Neural crest cell (in vitro differentiated cells): ENCODE results near the gene ARVCF. TPM values are rescaled to one million over a fixed set of nuclear protein-coding genes. Genes with fewer than 3 reads are reported as not detected.

Experiments
- DNase-seq: peaks from one replicate; pipeline ENCODE4 v3.0.0; 2021; ENCODE audit warnings: low read depth, mixed read lengths, low spot score
- H3K27ac Mint-ChIP-seq: one replicate; pipeline ENCODE4 v1.8.0; 2021; ENCODE audit warnings: mild to moderate bottlenecking, mixed read lengths; ENCODE audit not compliant: unreplicated experiment
- H3K27me3 Mint-ChIP-seq: 2 replicates; pipeline ENCODE4 v1.8.0; 2021; ENCODE audit warnings: low read depth, mild to moderate bottlenecking, mixed read lengths
- H3K36me3 Mint-ChIP-seq: 2 replicates; pipeline ENCODE4 v1.8.0; 2021; ENCODE audit warnings: low read depth, mild to moderate bottlenecking, mixed read lengths
- H3K4me1 Mint-ChIP-seq: 2 replicates; pipeline ENCODE4 v1.8.0; 2021; ENCODE audit warnings: mixed read lengths
- H3K4me3 Mint-ChIP-seq: one replicate; pipeline ENCODE4 v1.8.0; 2021; ENCODE audit warnings: mild to moderate bottlenecking, mixed read lengths
- H3K9me3 Mint-ChIP-seq: 2 replicates; pipeline ENCODE4 v1.8.0; 2021; ENCODE audit warnings: mixed read lengths
- CTCF ChIP-seq: fragments of 200-600 bp; sonication (generic); conservative IDR thresholded peaks from 2 replicates; pipeline ENCODE4 v1.5.0; 2021; ENCODE audit warnings: antibody characterized with exemption, mild to moderate bottlenecking
- total RNA-seq: library from RNA; stranded (reverse); gene quantifications from 2 replicates; pipeline ENCODE4 v1.2.1, GENCODE V29; 2021

ARVCF gene
- total RNA-seq, 1 donor from 2014 or later, result 105 TPM

- Mint-ChIP-seq H3K27ac (no peak overlapping the region), H3K4me1 (peaks cover 8% of the 10 kb centered on the region), H3K27me3 (no peaks in the 10 kb centered on the region), H3K36me3 (no peaks in the 10 kb centered on the region), H3K9me3 (peaks cover 3% of the 10 kb centered on the region), H3K4me3 (peak overlapping the region; percentile 31)
- TF ChIP-seq CTCF, result no peak
- DNase-seq, result no peak
Measured at GRCh38 chr22:19990609-19991394, 25.8 kb downstream of the ARVCF start.

DNA sequence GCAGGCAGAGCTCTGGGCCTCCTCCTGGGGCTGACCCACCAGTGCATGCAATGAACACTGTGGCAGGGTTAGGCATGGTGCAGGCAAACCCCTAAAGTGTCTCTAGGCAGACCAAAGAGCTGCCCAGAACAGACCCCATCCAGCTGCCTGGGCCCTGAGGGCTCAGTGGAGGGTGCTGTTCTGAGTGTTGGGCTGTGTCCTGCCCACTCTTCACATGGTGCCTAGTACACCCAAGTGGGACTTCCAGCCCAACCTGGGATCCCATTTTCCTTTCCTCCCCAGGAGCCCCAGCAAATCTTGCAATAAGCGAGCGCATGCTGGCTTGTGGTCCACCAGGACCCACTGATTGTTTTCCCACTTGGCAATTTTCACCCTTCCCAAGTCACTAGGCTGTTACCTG is 26.4 kb downstream of the ARVCF start:
- no peak for TF ChIP-seq CTCF
- Mint-ChIP-seq H3K4me3 (peak overlapping the region; percentile 31), H3K4me1 (peaks cover 12% of the 10 kb centered on the region), H3K27me3 (no peaks in the 10 kb centered on the region), H3K36me3 (no peaks in the 10 kb centered on the region), H3K9me3 (peaks cover 3% of the 10 kb centered on the region), H3K27ac (no peak overlapping the region)
- no peak for DNase-seq

- H3K36me3 Mint-ChIP-seq, result no peaks in the 10 kb centered on the region
- H3K27ac Mint-ChIP-seq, result no peak overlapping the region
- H3K9me3 Mint-ChIP-seq, result peaks cover under 1% of the 10 kb centered on the region
- peak overlapping the region; percentile 74 for H3K4me3 Mint-ChIP-seq
- TF ChIP-seq CTCF, result no peak
- no peak for DNase-seq
- no peaks in the 10 kb centered on the region for H3K27me3 Mint-ChIP-seq
- peaks cover 13% of the 10 kb centered on the region for H3K4me1 Mint-ChIP-seq
Measured at GRCh38 chr22:19989725-19990067, 26.9 kb downstream of the ARVCF start.

- no peak for DNase-seq
- no peak for TF ChIP-seq CTCF
- Mint-ChIP-seq H3K27ac (peak overlapping the region; percentile 57), H3K4me1 (peaks cover 17% of the 10 kb centered on the region), H3K27me3 (no peaks in the 10 kb centered on the region), H3K36me3 (no peaks in the 10 kb centered on the region), H3K4me3 (peak overlapping the region; percentile 41), H3K9me3 (no peaks in the 10 kb centered on the region)
Measured at GRCh38 chr22:19988965-19989724, 27.5 kb downstream of the ARVCF start.

DNA sequence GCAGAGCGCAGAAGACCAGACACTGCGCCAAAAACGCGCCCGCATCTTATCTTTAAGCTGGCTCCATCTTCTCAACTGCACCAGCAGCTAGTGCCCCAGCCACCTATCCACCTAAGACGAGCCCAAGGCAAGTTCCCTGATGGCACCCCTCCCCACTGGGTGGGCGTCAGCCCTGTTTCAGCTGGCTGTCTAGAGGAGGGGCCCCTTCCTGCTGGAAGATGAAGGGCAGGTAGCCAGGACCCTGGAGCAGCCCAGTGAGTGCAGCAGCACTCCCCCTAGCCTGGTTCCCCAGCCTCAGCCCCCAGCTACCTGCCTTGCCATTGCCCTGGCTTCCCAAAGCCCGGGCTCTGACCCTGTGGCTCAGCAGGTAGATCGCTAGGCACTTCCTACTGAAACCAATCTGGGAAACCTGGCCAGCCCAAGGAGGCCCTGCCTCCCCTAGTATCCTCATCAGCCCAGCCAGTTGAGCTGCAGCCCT is 28.3 kb downstream of the ARVCF start:
- Mint-ChIP-seq H3K36me3 (no peaks in the 10 kb centered on the region), H3K4me1 (peaks cover 18% of the 10 kb centered on the region), H3K4me3 (peak overlapping the region; percentile 83), H3K27ac (no peak overlapping the region), H3K9me3 (no peaks in the 10 kb centered on the region), H3K27me3 (no peaks in the 10 kb centered on the region)
- TF ChIP-seq CTCF, result no peak
- DNase-seq, result no peak
